ENCODE measurements around the gene MED10. TPM values are rescaled to one million over a fixed set of nuclear protein-coding genes. Genes with fewer than 3 reads are reported as not detected.

The MED10 gene
- total RNA-seq, 1 donor from 2014 or later: 32.7 TPM

GRCh38 chr5:6392561-6392960 is 14.2 kb upstream of the MED10 start:
- TF ChIP-seq POLR2A (IDR thresholded peaks at IDR 0.05) (no peak), POLR2AphosphoS5 (IDR thresholded peaks at IDR 0.05; ENCODE audit: insufficient read depth in 1 of 2, low read depth in 1 of 2) (no peak)
- TF ChIP-seq, protein P1, sequence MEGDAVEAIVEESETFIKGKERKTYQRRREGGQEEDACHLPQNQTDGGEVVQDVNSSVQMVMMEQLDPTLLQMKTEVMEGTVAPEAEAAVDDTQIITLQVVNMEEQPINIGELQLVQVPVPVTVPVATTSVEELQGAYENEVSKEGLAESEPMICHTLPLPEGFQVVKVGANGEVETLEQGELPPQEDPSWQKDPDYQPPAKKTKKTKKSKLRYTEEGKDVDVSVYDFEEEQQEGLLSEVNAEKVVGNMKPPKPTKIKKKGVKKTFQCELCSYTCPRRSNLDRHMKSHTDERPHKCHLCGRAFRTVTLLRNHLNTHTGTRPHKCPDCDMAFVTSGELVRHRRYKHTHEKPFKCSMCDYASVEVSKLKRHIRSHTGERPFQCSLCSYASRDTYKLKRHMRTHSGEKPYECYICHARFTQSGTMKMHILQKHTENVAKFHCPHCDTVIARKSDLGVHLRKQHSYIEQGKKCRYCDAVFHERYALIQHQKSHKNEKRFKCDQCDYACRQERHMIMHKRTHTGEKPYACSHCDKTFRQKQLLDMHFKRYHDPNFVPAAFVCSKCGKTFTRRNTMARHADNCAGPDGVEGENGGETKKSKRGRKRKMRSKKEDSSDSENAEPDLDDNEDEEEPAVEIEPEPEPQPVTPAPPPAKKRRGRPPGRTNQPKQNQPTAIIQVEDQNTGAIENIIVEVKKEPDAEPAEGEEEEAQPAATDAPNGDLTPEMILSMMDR (IDR thresholded peaks at IDR 0.05): no peak
- intact Hi-C loops (cut with DNase I): no loop called here
- DNase-seq (ENCODE audit: extremely low spot score in 2 of 2): peak in 1 of 2 donors; percentile 79
- no peaks in the 10 kb centered on the region for H3K27me3 ChIP-seq
- no peak overlapping the region for H3K27ac ChIP-seq
- no peaks in the 10 kb centered on the region for H3K36me3 ChIP-seq
- H3K9me3 ChIP-seq: no peaks in the 10 kb centered on the region
- no peak overlapping the region for H3K4me3 ChIP-seq
- no peaks in the 10 kb centered on the region for H3K4me1 ChIP-seq

GRCh38 chr5:6391151-6391550 is 12.8 kb upstream of the MED10 start:
- no peaks in the 10 kb centered on the region for H3K36me3 ChIP-seq
- no peak overlapping the region for H3K4me3 ChIP-seq
- H3K27ac ChIP-seq: no peak overlapping the region
- H3K9me3 ChIP-seq: no peaks in the 10 kb centered on the region
- TF ChIP-seq, protein P1 (IDR thresholded peaks at IDR 0.05): no peak
- no peak for TF ChIP-seq POLR2AphosphoS5 (IDR thresholded peaks at IDR 0.05; ENCODE audit: insufficient read depth in 1 of 2, low read depth in 1 of 2)
- no peak for TF ChIP-seq POLR2A (IDR thresholded peaks at IDR 0.05)
- H3K4me1 ChIP-seq: no peaks in the 10 kb centered on the region
- DNase-seq (ENCODE audit: extremely low spot score in 2 of 2): no peak
- intact Hi-C loops (cut with DNase I): no loop called here
- no peaks in the 10 kb centered on the region for H3K27me3 ChIP-seq

DNA sequence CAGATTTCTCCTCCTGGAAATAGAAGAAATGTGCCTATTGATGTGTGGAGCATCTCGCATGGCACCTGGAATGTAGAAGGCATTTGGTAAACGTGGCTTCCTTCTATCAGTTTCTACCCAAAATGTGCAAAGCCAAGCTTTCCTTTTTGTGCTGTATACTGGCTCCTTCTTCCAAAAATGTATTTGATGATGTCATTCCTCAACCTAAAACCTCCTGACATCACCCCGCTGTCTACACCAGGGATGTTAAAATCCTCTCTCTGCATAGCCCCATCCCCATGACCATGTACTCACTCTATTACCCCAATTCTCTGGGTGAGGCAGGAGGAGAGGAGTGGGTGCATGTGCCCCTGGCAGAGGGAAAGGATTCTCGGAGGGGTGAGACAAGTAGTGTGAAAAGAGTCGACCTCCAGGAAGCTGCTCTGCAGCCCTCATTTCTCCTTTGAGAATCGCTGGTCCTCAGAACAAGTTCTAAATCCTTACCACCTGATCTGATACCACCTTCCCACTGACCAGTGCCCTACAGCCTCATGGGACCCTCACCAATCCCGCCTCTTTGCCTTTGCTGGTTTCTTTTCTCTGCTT is 11.7 kb upstream of the MED10 start:
- Histone ChIP-seq H3K27me3 (no peaks in the 10 kb centered on the region), H3K4me3 (no peak overlapping the region), H3K27ac (no peak overlapping the region), H3K4me1 (no peaks in the 10 kb centered on the region), H3K36me3 (no peaks in the 10 kb centered on the region), H3K9me3 (no peaks in the 10 kb centered on the region)
- intact Hi-C loops (cut with DNase I): no loop called here
- TF ChIP-seq POLR2AphosphoS5 (IDR thresholded peaks at IDR 0.05; ENCODE audit: insufficient read depth in 1 of 2, low read depth in 1 of 2) (no peak), POLR2A (IDR thresholded peaks at IDR 0.05) (no peak)
- TF ChIP-seq, protein P1 (IDR thresholded peaks at IDR 0.05): no peak
- DNase-seq (ENCODE audit: extremely low spot score in 2 of 2): peak in 1 of 2 donors; percentile 31

DNA sequence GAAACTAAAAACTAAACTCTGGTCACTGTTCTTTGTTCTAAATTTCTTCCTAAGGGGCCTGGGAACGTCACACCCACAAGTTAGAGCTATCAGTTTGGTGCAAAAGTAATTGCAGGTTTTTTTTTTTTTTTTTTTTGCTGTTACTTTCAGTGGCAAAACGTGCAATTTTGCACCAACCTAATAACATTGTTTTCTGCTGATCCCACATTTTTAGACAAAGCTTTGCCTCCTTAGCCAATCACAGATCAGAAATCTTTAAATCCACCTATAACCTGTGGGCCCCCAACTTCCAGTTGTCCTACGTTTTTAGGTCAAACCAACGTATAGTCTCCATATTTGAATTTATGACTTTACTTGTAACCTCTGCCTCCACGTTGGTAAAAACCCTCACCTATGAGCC is 11.1 kb upstream of the MED10 start:
- no peak overlapping the region for H3K27ac ChIP-seq
- no peaks in the 10 kb centered on the region for H3K4me1 ChIP-seq
- H3K36me3 ChIP-seq: no peaks in the 10 kb centered on the region
- H3K4me3 ChIP-seq: no peak overlapping the region
- intact Hi-C loops (cut with DNase I): no loop called here
- no peak for DNase-seq (ENCODE audit: extremely low spot score in 2 of 2)
- no peaks in the 10 kb centered on the region for H3K9me3 ChIP-seq
- TF ChIP-seq POLR2A (IDR thresholded peaks at IDR 0.05): no peak
- TF ChIP-seq, protein P1 (IDR thresholded peaks at IDR 0.05): no peak
- no peak for TF ChIP-seq POLR2AphosphoS5 (IDR thresholded peaks at IDR 0.05; ENCODE audit: insufficient read depth in 1 of 2, low read depth in 1 of 2)
- no peaks in the 10 kb centered on the region for H3K27me3 ChIP-seq

GRCh38 chr5:6387970-6388369 is 9.6 kb upstream of the MED10 start:
- no peak for DNase-seq (ENCODE audit: extremely low spot score in 2 of 2)
- Histone ChIP-seq H3K4me3 (no peak overlapping the region), H3K27me3 (no peaks in the 10 kb centered on the region), H3K36me3 (no peaks in the 10 kb centered on the region), H3K9me3 (no peaks in the 10 kb centered on the region), H3K4me1 (no peaks in the 10 kb centered on the region), H3K27ac (no peak overlapping the region)
- TF ChIP-seq POLR2A (IDR thresholded peaks at IDR 0.05): no peak
- TF ChIP-seq, protein P1 (IDR thresholded peaks at IDR 0.05): no peak
- no peak for TF ChIP-seq POLR2AphosphoS5 (IDR thresholded peaks at IDR 0.05; ENCODE audit: insufficient read depth in 1 of 2, low read depth in 1 of 2)
- intact Hi-C loops (cut with DNase I): no loop called here
